ENCODE measurements around the gene NUDT13.

- TF ChIP-seq POLR2A (IDR thresholded peaks at IDR 0.05; ENCODE audit: low read depth, low read length) (no peak), POLR2AphosphoS5 (IDR thresholded peaks at IDR 0.05; ENCODE audit: low read depth, low read length) (no peak), TAF1 (IDR thresholded peaks at IDR 0.05; ENCODE audit: borderline replicate concordance, low read depth, low read length) (no peak)
Measured at GRCh38 chr10:73061743-73062142, 48.5 kb upstream of the NUDT13 start.
